ENCODE measurements around the gene FXR1. TPM values are rescaled to one million over a fixed set of nuclear protein-coding genes. Genes with fewer than 3 reads are reported as not detected.
A peak's percentile ranks its signal among the peaks of the same experiment; 100 is the strongest.

The FXR1 gene
- total and polyA plus RNA-seq, 2 of the 13 experiments (the other 11 are each of a cell fraction or from before 2014, with no cell fraction given), result 104 to 132 TPM

GRCh38 chr3:180930526-180930925, 18.1 kb downstream of the FXR1 start:
- no peak overlapping the region for H3K4me3 ChIP-seq (replicated peaks in 1 of 3; ENCODE audit: insufficient read depth in 1 of 3, low read depth in 2 of 3, low read length in 3 of 3)
- H3K36me3 ChIP-seq (replicated peaks in 1 of 2; ENCODE audit: control insufficient read depth in 1 of 2, insufficient read depth in 2 of 2, low read length in 2 of 2), result peaks cover 0 to 11% of the 10 kb centered on the region in 2 experiments; a peak in 2 of 5 replicates
- DNase-seq (ENCODE audit: low spot score) (no peak), FAIRE-seq (no peak), ATAC-seq (no peak)
- 96% methylated on average over 4 of the region's 4 CpGs for WGBS (ENCODE audit: low lambda C conversion rate)
- H2AFZ ChIP-seq (ENCODE audit: low read length), result no peak overlapping the region
- ChIA-PET POLR2A (no interaction called here), CTCF (ENCODE audit: low intra/inter-chr PET ratio, low total read pairs) (no interaction called here)
- H3K27ac ChIP-seq (ENCODE audit: extremely low read length, insufficient read depth, low read length), result no peak overlapping the region
- H3K4me2 ChIP-seq (ENCODE audit: low read depth, low read length), result no peak overlapping the region
- in situ Hi-C loops (cut with HindIII; ENCODE audit: extremely low pct_ligation_motif_present, low pct_unique_long_range_greater_than_20kb) (no loop called here), intact Hi-C loops (cut with micrococcal nuclease; ENCODE audit: unreplicated experiment) (no loop called here)
- TF ChIP-seq MAFF (IDR thresholded peaks at IDR 0.05; ENCODE audit: low read depth, low read length) (peak; percentile 67), MAFK (conservative IDR thresholded peaks at IDR 0.05 in 1 of 2, IDR thresholded peaks at IDR 0.05 in 1 of 2; ENCODE audit: low read length in 2 of 2) (peak; percentile 64 to 77), SAP130 (CRISPR knock-in tag; IDR thresholded peaks at IDR 0.05; ENCODE audit: low read depth) (no peak)
- no peaks in the 10 kb centered on the region for H3K9me3 ChIP-seq (ENCODE audit: low read length)
- H3K27me3 ChIP-seq (ENCODE audit: control insufficient read depth in 1 of 2, insufficient read depth in 2 of 2, low read length in 2 of 2), result no peaks in the 10 kb centered on the region; a peak in 1 of 5 replicates
- no TSS peak for BruUV-seq (replicated peaks)
- H3K4me1 ChIP-seq (ENCODE audit: insufficient read depth, low read length), result peaks cover 13% of the 10 kb centered on the region
- H3K9ac ChIP-seq (ENCODE audit: insufficient read depth, low read depth, low read length), result no peak overlapping the region
- peaks cover 67% of the 10 kb centered on the region for H4K20me1 ChIP-seq (ENCODE audit: insufficient read depth, low read length)
- H3K79me2 ChIP-seq (ENCODE audit: insufficient read depth, low read length), result peaks cover 98% of the 10 kb centered on the region

GRCh38 chr3:180932819-180933218, 20.3 kb downstream of the FXR1 start:
- intact Hi-C loops (cut with micrococcal nuclease; ENCODE audit: unreplicated experiment) (no loop called here), in situ Hi-C loops (cut with HindIII; ENCODE audit: extremely low pct_ligation_motif_present, low pct_unique_long_range_greater_than_20kb) (no loop called here)
- Histone ChIP-seq H3K27ac (ENCODE audit: extremely low read length, insufficient read depth, low read length) (no peak overlapping the region), H3K9me3 (ENCODE audit: low read length) (no peaks in the 10 kb centered on the region), H4K20me1 (ENCODE audit: insufficient read depth, low read length) (peaks cover 50% of the 10 kb centered on the region), H3K79me2 (ENCODE audit: insufficient read depth, low read length) (peaks cover 99% of the 10 kb centered on the region), H3K4me1 (ENCODE audit: insufficient read depth, low read length) (no peaks in the 10 kb centered on the region), H2AFZ (ENCODE audit: low read length) (no peak overlapping the region), H3K36me3 (replicated peaks in 1 of 2; ENCODE audit: control insufficient read depth in 1 of 2, insufficient read depth in 2 of 2, low read length in 2 of 2) (peaks cover 3 to 24% of the 10 kb centered on the region in 2 experiments; a peak in 3 of 5 replicates), H3K9ac (ENCODE audit: insufficient read depth, low read depth, low read length) (no peak overlapping the region), H3K27me3 (ENCODE audit: control insufficient read depth in 1 of 2, insufficient read depth in 2 of 2, low read length in 2 of 2) (no peaks in the 10 kb centered on the region; a peak in 1 of 5 replicates), H3K4me2 (ENCODE audit: low read depth, low read length) (no peak overlapping the region), H3K4me3 (replicated peaks in 1 of 3; ENCODE audit: insufficient read depth in 1 of 3, low read depth in 2 of 3, low read length in 3 of 3) (no peak overlapping the region)
- FAIRE-seq (no peak), DNase-seq (ENCODE audit: low spot score) (no peak), ATAC-seq (no peak)
- CTCF ChIA-PET (ENCODE audit: low intra/inter-chr PET ratio, low total read pairs), result no interaction called here
- WGBS (ENCODE audit: low lambda C conversion rate), result 84% methylated on average over 1 of the region's 1 CpG
- BruUV-seq (replicated peaks), result no TSS peak
- POLR2A ChIA-PET, result no interaction called here
- TF ChIP-seq PHF21A (CRISPR knock-in tag; IDR thresholded peaks at IDR 0.05), result no peak
- no peak for TF ChIP-seq THRA (CRISPR knock-in tag; IDR thresholded peaks at IDR 0.05; ENCODE audit: borderline replicate concordance)
- no peak for TF ChIP-seq RBAK (CRISPR knock-in tag; IDR thresholded peaks at IDR 0.05)
- no peak for TF ChIP-seq ZBTB42 (CRISPR knock-in tag; IDR thresholded peaks at IDR 0.05)
- no peak for TF ChIP-seq ZNF891 (CRISPR knock-in tag; IDR thresholded peaks at IDR 0.05)
- no peak for TF ChIP-seq REXO4 (CRISPR knock-in tag; IDR thresholded peaks at IDR 0.05; ENCODE audit: borderline replicate concordance)
- no peak for TF ChIP-seq RARA (CRISPR knock-in tag; IDR thresholded peaks at IDR 0.05)
- no peak for TF ChIP-seq FOXO1 (CRISPR knock-in tag; IDR thresholded peaks at IDR 0.05)
- no peak for TF ChIP-seq ZNF253 (CRISPR knock-in tag; IDR thresholded peaks at IDR 0.05; ENCODE audit: borderline replicate concordance)
- no peak for TF ChIP-seq KLF16 (CRISPR knock-in tag; IDR thresholded peaks at IDR 0.05)
- TF ChIP-seq ZNF292 (CRISPR knock-in tag; IDR thresholded peaks at IDR 0.05; ENCODE audit: borderline replicate concordance, low read depth), result no peak
- TF ChIP-seq SALL2 (CRISPR knock-in tag; IDR thresholded peaks at IDR 0.05), result no peak
- TF ChIP-seq SRY (CRISPR knock-in tag; IDR thresholded peaks at IDR 0.05), result no peak
- TF ChIP-seq MTA1 (CRISPR knock-in tag; IDR thresholded peaks at IDR 0.05; ENCODE audit: borderline replicate concordance), result no peak
- no peak for TF ChIP-seq FIP1L1 (IDR thresholded peaks at IDR 0.05; ENCODE audit: borderline replicate concordance, insufficient read depth, low read depth, low read length)
